WTC11 (cell line): Measurements from ENCODE around the gene RIBC2. TPM values are rescaled to one million over a fixed set of nuclear protein-coding genes. Genes with fewer than 3 reads are reported as not detected.

Experiments
- ATAC-seq: fragments of 200-7000 bp; cut with Tn5 transposase; 2 replicates; pipeline ENCODE4 v1.10.0; 2021; ENCODE audit warnings: mild to moderate bottlenecking, moderate library complexity
- CTCF ChIA-PET: fragments of 300-600 bp; sonication (Branson Sonifier 250); formaldehyde crosslinking; loops from one replicate; lab custom pipeline; 2021; ENCODE audit warnings: antibody characterized with exemption; lab: Charles Lee
- POLR2A ChIA-PET: fragments of 350-600 bp; sonication (Branson Sonifier 250); formaldehyde crosslinking; loops from one replicate; lab custom pipeline; 2021; ENCODE audit warnings: antibody characterized with exemption; lab: Charles Lee
- DNase-seq: peaks from one replicate; pipeline ENCODE4 v3.0.0; 2021; ENCODE audit warnings: low spot score
- H3K27ac Mint-ChIP-seq: 2 replicates; pipeline ENCODE4 v1.8.0; 2021; ENCODE audit warnings: mixed read lengths
- H3K27me3 Mint-ChIP-seq: 2 replicates; pipeline ENCODE4 v1.8.0; 2021; ENCODE audit warnings: low read depth, mild to moderate bottlenecking, moderate library complexity, mixed read lengths
- H3K36me3 Mint-ChIP-seq: 2 replicates; pipeline ENCODE4 v1.8.0; 2021; ENCODE audit warnings: mixed read lengths
- H3K4me1 Mint-ChIP-seq: 2 replicates; pipeline ENCODE4 v1.8.0; 2022; ENCODE audit warnings: mixed read lengths
- H3K4me3 Mint-ChIP-seq: 2 replicates; pipeline ENCODE4 v1.8.0; 2021; ENCODE audit warnings: mild to moderate bottlenecking, moderate library complexity, mixed read lengths
- H3K9me3 Mint-ChIP-seq: 2 replicates; pipeline ENCODE4 v1.8.0; 2021; ENCODE audit warnings: mixed read lengths
- ATF1 ChIP-seq: sonication (generic); formaldehyde crosslinking; IDR thresholded peaks from 2 replicates; pipeline ENCODE4 v1.8.1; 2023; ENCODE audit warnings: mild to moderate bottlenecking, moderate library complexity, missing genetic modification reagents
- ATF2 ChIP-seq: sonication (generic); formaldehyde crosslinking; IDR thresholded peaks from 2 replicates; pipeline ENCODE4 v1.8.1; 2022; ENCODE audit warnings: low read depth, missing genetic modification reagents, borderline replicate concordance
- E2F1 ChIP-seq: sonication (generic); formaldehyde crosslinking; IDR thresholded peaks from 2 replicates; pipeline ENCODE4 v1.8.0; 2022; ENCODE audit warnings: mild to moderate bottlenecking, missing genetic modification reagents
- E2F5 ChIP-seq: sonication (generic); formaldehyde crosslinking; IDR thresholded peaks from 2 replicates; pipeline ENCODE4 v1.8.1; 2022; ENCODE audit warnings: mild to moderate bottlenecking, moderate library complexity, missing genetic modification reagents
- EMX1 ChIP-seq: fragments of 250-450 bp; sonication (Bioruptor Pico); IDR thresholded peaks from 2 replicates; pipeline ENCODE4 v1.8.0; 2021; ENCODE audit warnings: mild to moderate bottlenecking
- FOXK1 ChIP-seq: sonication (generic); formaldehyde crosslinking; IDR thresholded peaks from 2 replicates; pipeline ENCODE4 v1.8.0; 2022; ENCODE audit warnings: mild to moderate bottlenecking, moderate library complexity, missing genetic modification reagents
- GABPB1 ChIP-seq: sonication (generic); formaldehyde crosslinking; IDR thresholded peaks from 2 replicates; pipeline ENCODE4 v1.8.1; 2023; ENCODE audit warnings: mild to moderate bottlenecking, missing genetic modification reagents
- GTF2I ChIP-seq: fragments of 250-450 bp; sonication (Bioruptor Pico); conservative IDR thresholded peaks from 2 replicates; pipeline ENCODE4 v1.4.0; 2021; ENCODE audit warnings: mild to moderate bottlenecking
- KAT7 ChIP-seq: sonication (generic); formaldehyde crosslinking; IDR thresholded peaks from 2 replicates; pipeline ENCODE4 v1.8.1; 2023; ENCODE audit warnings: missing genetic modification reagents, mild to moderate bottlenecking, borderline replicate concordance
- MLX ChIP-seq: sonication (generic); formaldehyde crosslinking; IDR thresholded peaks from 2 replicates; pipeline ENCODE4 v1.8.1; 2023; ENCODE audit warnings: mild to moderate bottlenecking, missing genetic modification reagents, moderate library complexity
- OVOL2 ChIP-seq: fragments of 250-450 bp; sonication (Bioruptor Pico); IDR thresholded peaks from 2 replicates; pipeline ENCODE4 v1.9.0; 2021; ENCODE audit warnings: mild to moderate bottlenecking, borderline replicate concordance
- ZNF263 ChIP-seq: sonication (generic); formaldehyde crosslinking; IDR thresholded peaks from 2 replicates; pipeline ENCODE4 v1.8.1; 2022; ENCODE audit warnings: low read depth, mild to moderate bottlenecking, moderate library complexity, missing genetic modification reagents
- ZNF416 ChIP-seq: fragments of 250-450 bp; sonication (Bioruptor Pico); IDR thresholded peaks from 2 replicates; pipeline ENCODE4 v1.9.0; 2021; ENCODE audit warnings: mild to moderate bottlenecking, inconsistent platforms
- ZNF512 ChIP-seq: sonication (generic); formaldehyde crosslinking; IDR thresholded peaks from 2 replicates; pipeline ENCODE4 v1.8.1; 2022; ENCODE audit warnings: missing genetic modification reagents, borderline replicate concordance
- ZNF532 ChIP-seq: fragments of 250-450 bp; sonication (Bioruptor Pico); IDR thresholded peaks from 2 replicates; pipeline ENCODE4 v1.9.0; 2021; ENCODE audit warnings: mild to moderate bottlenecking, borderline replicate concordance
- total RNA-seq: library from RNA; stranded (reverse); gene quantifications from 3 replicates; pipeline ENCODE4 v1.2.3, GENCODE V29; 2021

The RIBC2 gene
- total RNA-seq, 1 experiment from 2014 or later: 2.4 TPM

GRCh38 chr22:45413013-45413367, 503 bp upstream of the RIBC2 start:
- Mint-ChIP-seq H3K4me1 (peaks cover 4% of the 10 kb centered on the region; the same call in 1 of the 2 replicates), H3K27me3 (peaks cover 47% of the 10 kb centered on the region), H3K4me3 (no peak overlapping the region), H3K9me3 (peaks cover 4% of the 10 kb centered on the region), H3K27ac (no peak overlapping the region), H3K36me3 (peaks cover 3% of the 10 kb centered on the region)
- no peak for DNase-seq
- ChIA-PET CTCF (interaction anchor here (0.6 to 2.2 kb wide), 3 partner anchors 10 to 1393 kb away, joined by 3 to 7 read pairs (median 6); no protein-coding TSS in a partner anchor), POLR2A (no interaction called here)
- TF ChIP-seq GABPB1 (CRISPR knock-in tag) (no peak), MLX (CRISPR knock-in tag) (no peak), ZNF416 (CRISPR knock-in tag) (no peak), ATF1 (CRISPR knock-in tag) (no peak), ZNF263 (no peak), ZNF512 (CRISPR knock-in tag) (no peak), E2F1 (CRISPR knock-in tag) (no peak)
- ATAC-seq: no peak; the same call in 1 of the 2 replicates

GRCh38 chr22:45418056-45418769, 4.7 kb downstream of the RIBC2 start:
- CTCF ChIA-PET: no interaction called here
- Mint-ChIP-seq H3K27me3 (peaks cover 19% of the 10 kb centered on the region), H3K27ac (no peak overlapping the region), H3K4me3 (no peak overlapping the region), H3K36me3 (no peaks in the 10 kb centered on the region; the same call in 1 of the 2 replicates), H3K9me3 (peaks cover 8% of the 10 kb centered on the region), H3K4me1 (peaks cover 8% of the 10 kb centered on the region)
- TF ChIP-seq ATF2: no peak
- TF ChIP-seq GTF2I (CRISPR knock-in tag): no peak
- TF ChIP-seq KAT7 (CRISPR knock-in tag): no peak
- TF ChIP-seq EMX1: no peak
- TF ChIP-seq E2F5 (CRISPR knock-in tag): no peak
- TF ChIP-seq OVOL2 (CRISPR knock-in tag): no peak
- TF ChIP-seq ZNF532 (CRISPR knock-in tag): no peak
- no peak for TF ChIP-seq FOXK1 (CRISPR knock-in tag)
- ATAC-seq: no peak
- DNase-seq: no peak
- POLR2A ChIA-PET: no interaction called here
